ENCODE measurements around the gene RFX4.

DNA sequence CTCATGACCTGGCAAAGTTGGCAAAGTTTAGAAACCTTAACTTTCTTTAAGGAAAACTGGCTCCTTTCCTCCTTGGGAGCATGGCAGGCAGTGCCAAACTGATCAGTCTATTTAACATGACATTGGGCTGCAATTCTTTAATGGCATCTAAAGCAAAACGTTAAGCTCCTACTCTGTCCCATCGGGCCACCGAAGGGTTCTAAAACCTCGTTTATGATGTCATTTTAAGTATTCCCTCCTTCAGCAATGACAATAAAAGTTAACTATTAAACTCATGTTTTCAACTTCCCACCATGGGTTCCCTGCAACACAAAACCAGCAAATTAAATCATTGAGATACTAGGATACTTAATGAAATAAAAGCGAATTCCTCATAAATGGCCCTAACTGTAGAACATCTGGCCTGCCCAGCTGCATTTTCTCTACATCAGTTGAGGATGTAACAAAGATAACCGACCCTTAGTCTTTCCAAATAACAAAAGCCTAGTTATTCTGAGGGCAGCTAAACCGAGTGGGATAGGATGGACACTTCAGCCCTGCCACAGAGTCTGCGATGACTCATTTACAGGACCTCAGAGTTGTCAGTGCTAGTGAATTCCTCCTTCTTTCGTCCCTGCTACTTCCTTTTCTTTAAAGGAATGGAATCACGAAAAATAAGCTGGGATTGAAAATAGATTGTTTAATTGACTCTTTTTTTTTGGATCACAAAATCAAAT, 157.2 kb downstream of the RFX4 start:
- TF ChIP-seq POLR2AphosphoS5 (IDR thresholded peaks at IDR 0.05; ENCODE audit: low read depth, low read length) (no peak), POLR2A (IDR thresholded peaks at IDR 0.05; ENCODE audit: low read depth, low read length) (no peak), TAF1 (IDR thresholded peaks at IDR 0.05; ENCODE audit: low read depth, low read length) (no peak), PAX5 (IDR thresholded peaks at IDR 0.05; ENCODE audit: insufficient read depth, low read length, severe bottlenecking) (no peak), POU2F2 (IDR thresholded peaks at IDR 0.05; ENCODE audit: low read depth, low read length) (no peak)
